ENCODE data around the gene DCLRE1C. TPM values are rescaled to one million over a fixed set of nuclear protein-coding genes. Genes with fewer than 3 reads are reported as not detected.

The DCLRE1C gene
- total and polyA plus RNA-seq, 2 donors (not counting 1 experiment from before 2014, with no cell fraction given), result 24.0 to 61.8 TPM

DNA sequence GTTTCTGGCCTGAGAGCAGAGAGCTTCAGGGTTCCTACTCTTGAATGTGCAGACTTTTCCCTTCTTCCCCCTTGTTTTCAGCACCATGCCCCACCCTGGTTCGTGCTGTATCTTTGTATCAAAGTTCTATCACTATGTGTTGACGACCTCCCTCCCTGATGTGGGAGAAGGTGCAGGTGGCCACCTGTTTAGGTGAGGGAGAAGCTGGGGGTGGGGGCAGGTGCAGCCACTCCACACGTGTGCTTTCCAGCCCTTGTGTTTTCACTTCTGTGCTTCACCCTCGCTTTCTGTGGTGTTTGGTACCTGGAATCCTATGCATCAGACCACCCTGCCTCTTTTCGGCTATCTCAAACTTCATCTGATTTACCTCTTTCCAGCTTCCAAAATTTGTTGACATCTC is 94.9 kb downstream of the DCLRE1C start:
- Histone ChIP-seq H3K9ac (ENCODE audit: low read length) (no peak overlapping the region), H4K20me1 (ENCODE audit: control insufficient read depth, insufficient read depth, low read length, poor library complexity, severe bottlenecking) (no peaks in the 10 kb centered on the region), H3K4me1 (ENCODE audit: control insufficient read depth in 2 of 2, insufficient read depth in 2 of 2, low read length in 2 of 2) (no peaks in the 10 kb centered on the region), H3K79me2 (ENCODE audit: control insufficient read depth, insufficient read depth, low read length) (no peaks in the 10 kb centered on the region), H3K27me3 (replicated peaks in 1 of 4; ENCODE audit: control extremely low read depth in 1 of 4, control insufficient read depth in 3 of 4, insufficient read depth in 4 of 4, low read length in 3 of 4) (no peaks in the 10 kb centered on the region), H3K36me3 (replicated peaks in 1 of 2; ENCODE audit: control extremely low read depth in 1 of 2, control insufficient read depth in 1 of 2, extremely low read depth in 1 of 2, insufficient read depth in 2 of 2, low read length in 1 of 2) (peaks cover 4 to 20% of the 10 kb centered on the region in 2 experiments), H3K27ac (ENCODE audit: low read length in 2 of 2) (no peak overlapping the region), H3K4me2 (replicated peaks; ENCODE audit: low read depth, low read length, poor library complexity, severe bottlenecking) (no peak overlapping the region), H3K4me3 (ENCODE audit: control extremely low read depth in 1 of 5, extremely low read depth in 1 of 5, insufficient read depth in 1 of 5, low read depth in 2 of 5, low read length in 4 of 5) (no peak overlapping the region), H3K9me3 (ENCODE audit: control extremely low read depth in 1 of 3, control insufficient read depth in 2 of 3, insufficient read depth in 1 of 3, low read length in 2 of 3) (no peaks in the 10 kb centered on the region), H2AFZ (ENCODE audit: insufficient read depth, low read depth, low read length, poor library complexity, severe bottlenecking) (no peak overlapping the region)
- no peak for DNase-seq
- ChIA-PET POLR2A (no interaction called here), CTCF (interaction anchor here (0.8 kb wide), 1 partner anchor 11 kb away, joined by 3 read pairs; no protein-coding TSS in a partner anchor)
- no peak for ATAC-seq (ENCODE audit: low read depth)
- Mint-ChIP-seq H3K27ac (no peak overlapping the region), H3K9me3 (ENCODE audit: insufficient read depth) (no peaks in the 10 kb centered on the region), H3K4me3 (no peak overlapping the region), H3K4me1 (no peaks in the 10 kb centered on the region), H3K27me3 (no peaks in the 10 kb centered on the region)
- TF ChIP-seq, protein P1, sequence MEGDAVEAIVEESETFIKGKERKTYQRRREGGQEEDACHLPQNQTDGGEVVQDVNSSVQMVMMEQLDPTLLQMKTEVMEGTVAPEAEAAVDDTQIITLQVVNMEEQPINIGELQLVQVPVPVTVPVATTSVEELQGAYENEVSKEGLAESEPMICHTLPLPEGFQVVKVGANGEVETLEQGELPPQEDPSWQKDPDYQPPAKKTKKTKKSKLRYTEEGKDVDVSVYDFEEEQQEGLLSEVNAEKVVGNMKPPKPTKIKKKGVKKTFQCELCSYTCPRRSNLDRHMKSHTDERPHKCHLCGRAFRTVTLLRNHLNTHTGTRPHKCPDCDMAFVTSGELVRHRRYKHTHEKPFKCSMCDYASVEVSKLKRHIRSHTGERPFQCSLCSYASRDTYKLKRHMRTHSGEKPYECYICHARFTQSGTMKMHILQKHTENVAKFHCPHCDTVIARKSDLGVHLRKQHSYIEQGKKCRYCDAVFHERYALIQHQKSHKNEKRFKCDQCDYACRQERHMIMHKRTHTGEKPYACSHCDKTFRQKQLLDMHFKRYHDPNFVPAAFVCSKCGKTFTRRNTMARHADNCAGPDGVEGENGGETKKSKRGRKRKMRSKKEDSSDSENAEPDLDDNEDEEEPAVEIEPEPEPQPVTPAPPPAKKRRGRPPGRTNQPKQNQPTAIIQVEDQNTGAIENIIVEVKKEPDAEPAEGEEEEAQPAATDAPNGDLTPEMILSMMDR (IDR thresholded peaks at IDR 0.05), result no peak
- no peak for TF ChIP-seq EZH2 (IDR thresholded peaks at IDR 0.05; ENCODE audit: borderline replicate concordance, insufficient read depth, low read depth, low read length, poor library complexity, severe bottlenecking)
- 90% methylated on average over 3 of the region's 5 CpGs for WGBS (ENCODE audit: insufficient coverage)
- intact Hi-C loops (cut with micrococcal nuclease), result no loop called here

DNA sequence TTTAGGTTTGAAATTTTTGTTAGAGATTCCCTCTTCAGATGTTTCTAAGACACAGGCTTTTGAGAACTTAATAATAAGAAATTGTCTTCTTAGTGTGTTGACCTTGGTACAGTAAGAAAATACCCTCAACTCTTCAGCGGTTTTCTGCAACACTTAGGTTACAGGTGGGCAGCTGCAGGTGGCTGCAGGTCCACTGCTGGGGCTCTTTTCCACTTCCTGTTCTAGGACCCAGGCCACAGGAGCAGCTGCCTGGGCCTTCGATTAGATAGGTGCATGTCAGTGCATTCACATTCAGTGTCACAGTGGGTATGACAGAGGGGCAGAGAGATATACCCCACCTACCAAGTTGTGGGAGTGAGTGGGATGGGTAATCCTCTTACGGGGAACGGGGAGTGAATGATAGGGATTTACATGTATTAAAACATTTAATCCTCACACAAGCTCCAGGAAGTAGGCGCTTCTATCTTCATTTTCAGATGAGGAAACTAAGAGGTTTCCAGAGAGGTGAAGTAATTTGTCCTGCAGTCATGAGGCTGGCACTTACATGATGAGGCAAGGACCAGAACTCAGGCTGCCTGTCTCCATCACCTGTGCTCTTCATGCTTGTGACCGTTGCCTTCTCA is 95.4 kb downstream of the DCLRE1C start:
- ATAC-seq (ENCODE audit: low read depth), result no peak
- intact Hi-C loops (cut with micrococcal nuclease), result no loop called here
- WGBS (ENCODE audit: insufficient coverage), result 67% methylated on average over 1 of the region's 6 CpGs

More for the DNA sequence above, 95.4 kb downstream of the DCLRE1C start:
- Histone ChIP-seq H3K4me3 (ENCODE audit: control extremely low read depth in 1 of 5, extremely low read depth in 1 of 5, insufficient read depth in 1 of 5, low read depth in 2 of 5, low read length in 4 of 5) (no peak overlapping the region), H2AFZ (ENCODE audit: insufficient read depth, low read depth, low read length, poor library complexity, severe bottlenecking) (no peak overlapping the region), H3K4me1 (ENCODE audit: control insufficient read depth in 2 of 2, insufficient read depth in 2 of 2, low read length in 2 of 2) (no peaks in the 10 kb centered on the region), H3K79me2 (ENCODE audit: control insufficient read depth, insufficient read depth, low read length) (no peaks in the 10 kb centered on the region), H3K27me3 (replicated peaks in 1 of 4; ENCODE audit: control extremely low read depth in 1 of 4, control insufficient read depth in 3 of 4, insufficient read depth in 4 of 4, low read length in 3 of 4) (no peaks in the 10 kb centered on the region), H3K27ac (ENCODE audit: low read length in 2 of 2) (no peak overlapping the region), H3K4me2 (replicated peaks; ENCODE audit: low read depth, low read length, poor library complexity, severe bottlenecking) (no peak overlapping the region), H3K9ac (ENCODE audit: low read length) (no peak overlapping the region), H3K9me3 (ENCODE audit: control extremely low read depth in 1 of 3, control insufficient read depth in 2 of 3, insufficient read depth in 1 of 3, low read length in 2 of 3) (no peaks in the 10 kb centered on the region), H4K20me1 (ENCODE audit: control insufficient read depth, insufficient read depth, low read length, poor library complexity, severe bottlenecking) (no peaks in the 10 kb centered on the region), H3K36me3 (replicated peaks in 1 of 2; ENCODE audit: control extremely low read depth in 1 of 2, control insufficient read depth in 1 of 2, extremely low read depth in 1 of 2, insufficient read depth in 2 of 2, low read length in 1 of 2) (peaks cover 4 to 23% of the 10 kb centered on the region in 2 experiments)
- no peak overlapping the region for H3K4me3 Mint-ChIP-seq
- TF ChIP-seq, protein P1 (IDR thresholded peaks at IDR 0.05), result no peak
- no peak for TF ChIP-seq EZH2 (IDR thresholded peaks at IDR 0.05; ENCODE audit: borderline replicate concordance, insufficient read depth, low read depth, low read length, poor library complexity, severe bottlenecking)
- no peaks in the 10 kb centered on the region for H3K4me1 Mint-ChIP-seq
- H3K27ac Mint-ChIP-seq, result no peak overlapping the region
- no peaks in the 10 kb centered on the region for H3K27me3 Mint-ChIP-seq
- H3K9me3 Mint-ChIP-seq (ENCODE audit: insufficient read depth), result no peaks in the 10 kb centered on the region
- ChIA-PET POLR2A (no interaction called here), CTCF (interaction anchor here (0.8 kb wide), 1 partner anchor 11 kb away, joined by 3 read pairs; no protein-coding TSS in a partner anchor)
- no peak for DNase-seq

Measured in B cell (primary cell).